ENCODE data around the gene DSP. TPM values are rescaled to one million over a fixed set of nuclear protein-coding genes. Genes with fewer than 3 reads are reported as not detected.

DSP gene
- total and polyA plus RNA-seq, 7 donors = 0.10 to 0.49 (median 0.26) TPM

DNA sequence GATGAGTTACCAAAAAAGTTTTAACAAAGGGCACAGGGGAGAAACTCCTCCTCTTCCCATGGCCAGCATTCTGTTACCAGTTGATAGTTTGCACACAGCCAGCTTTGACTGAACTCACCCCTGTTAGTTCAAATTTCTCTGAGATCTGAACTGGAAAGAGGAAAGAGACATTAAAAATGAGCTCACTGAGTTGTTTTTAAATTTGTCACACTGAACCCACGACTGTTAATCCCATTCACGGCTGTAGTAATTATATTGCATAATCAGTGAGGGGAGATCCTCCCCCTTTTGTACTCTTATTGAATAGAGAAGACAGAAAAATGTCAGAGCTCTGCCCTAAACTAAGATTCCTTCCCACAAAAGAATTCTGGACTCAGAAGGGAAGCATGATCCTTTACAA lies 17.5 kb upstream of the DSP start:
- H3K27me3 ChIP-seq (ENCODE audit: insufficient read depth in 3 of 3, low read length in 2 of 3) = peaks cover 0 to 16% (median 3%) of the 10 kb centered on the region in 3 donors
- no peaks in the 10 kb centered on the region for H3K36me3 ChIP-seq (ENCODE audit: insufficient read depth in 1 of 2, low read depth in 1 of 2)
- intact Hi-C loops (cut with DNase I) = no loop called here
- TF ChIP-seq CTCF (IDR thresholded peaks at IDR 0.05) = no peak
- no peaks in the 10 kb centered on the region for H3K4me1 ChIP-seq
- no peak for DNase-seq
- 10 to 15% (median 10%) methylated on average over 2 of the region's 2 CpGs for WGBS, 3 donors
- no peak overlapping the region for H3K4me3 ChIP-seq
- no peaks in the 10 kb centered on the region for H3K9me3 ChIP-seq
- no peak overlapping the region for H3K27ac ChIP-seq
- ATAC-seq = no peak

- no peak for ATAC-seq
- WGBS, 3 donors = 48 to 52% (median 48%) methylated on average over 10 to 11 of the region's 11 CpGs
Measured at GRCh38 chr6:7526755-7527154, 14.7 kb upstream of the DSP start.

GRCh38 chr6:7528565-7528964 lies 12.9 kb upstream of the DSP start:
- no peak for TF ChIP-seq CTCF (IDR thresholded peaks at IDR 0.05)
- ATAC-seq (no peak), DNase-seq (no peak)
- Histone ChIP-seq H3K27ac (no peak overlapping the region), H3K36me3 (ENCODE audit: insufficient read depth in 1 of 2, low read depth in 1 of 2) (no peaks in the 10 kb centered on the region), H3K4me1 (no peaks in the 10 kb centered on the region), H3K4me3 (no peak overlapping the region), H3K27me3 (ENCODE audit: insufficient read depth in 3 of 3, low read length in 2 of 3) (peaks cover 0 to 21% (median 3%) of the 10 kb centered on the region in 3 donors), H3K9me3 (no peaks in the 10 kb centered on the region)
- WGBS, 3 donors = 68 to 69% (median 69%) methylated on average over 5 of the region's 5 CpGs
- intact Hi-C loops (cut with DNase I) = no loop called here

More at GRCh38 chr6:7526755-7527154, 14.7 kb upstream of the DSP start:
- Histone ChIP-seq H3K4me3 (no peak overlapping the region), H3K9me3 (no peaks in the 10 kb centered on the region), H3K27ac (no peak overlapping the region), H3K36me3 (ENCODE audit: insufficient read depth in 1 of 2, low read depth in 1 of 2) (no peaks in the 10 kb centered on the region), H3K4me1 (no peaks in the 10 kb centered on the region), H3K27me3 (ENCODE audit: insufficient read depth in 3 of 3, low read length in 2 of 3) (peaks cover 0 to 16% (median 3%) of the 10 kb centered on the region in 3 donors)
- TF ChIP-seq CTCF (IDR thresholded peaks at IDR 0.05) = no peak
- intact Hi-C loops (cut with DNase I) = no loop called here
- no peak for DNase-seq

GRCh38 chr6:7529141-7529540 lies 12.3 kb upstream of the DSP start:
- WGBS, 3 donors = 53 to 57% (median 54%) methylated on average over 6 of the region's 6 CpGs
- TF ChIP-seq CTCF (IDR thresholded peaks at IDR 0.05) = no peak
- intact Hi-C loops (cut with DNase I) = no loop called here
- no peak for DNase-seq
- no peak overlapping the region for H3K27ac ChIP-seq
- peaks cover 0 to 22% (median 3%) of the 10 kb centered on the region in 3 donors for H3K27me3 ChIP-seq (ENCODE audit: insufficient read depth in 3 of 3, low read length in 2 of 3)
- no peak overlapping the region for H3K4me3 ChIP-seq
- H3K36me3 ChIP-seq (ENCODE audit: insufficient read depth in 1 of 2, low read depth in 1 of 2) = no peaks in the 10 kb centered on the region
- no peaks in the 10 kb centered on the region for H3K9me3 ChIP-seq
- no peaks in the 10 kb centered on the region for H3K4me1 ChIP-seq
- ATAC-seq = no peak

DNA sequence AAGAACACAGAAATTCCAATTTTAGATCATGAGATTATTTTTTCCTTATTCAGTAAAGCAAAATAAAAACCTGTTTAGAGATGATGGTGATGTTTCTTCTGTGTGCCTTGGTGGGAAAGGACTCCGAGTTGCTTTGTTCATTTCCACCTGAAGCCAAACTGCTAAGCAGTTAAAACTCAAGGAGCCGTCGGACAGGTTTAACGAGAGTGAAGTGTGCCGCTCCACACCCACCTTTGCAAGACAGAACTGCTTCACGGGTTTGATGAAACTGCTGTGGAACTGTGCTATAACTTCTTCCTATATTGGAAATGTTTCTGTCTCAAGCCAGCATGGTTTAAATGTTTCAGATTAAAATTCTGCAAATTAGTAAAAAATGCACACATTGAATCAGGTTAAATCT lies 9.2 kb upstream of the DSP start:
- Histone ChIP-seq H3K4me1 (no peaks in the 10 kb centered on the region), H3K4me3 (no peak overlapping the region), H3K27ac (no peak overlapping the region), H3K9me3 (no peaks in the 10 kb centered on the region), H3K36me3 (ENCODE audit: insufficient read depth in 1 of 2, low read depth in 1 of 2) (no peaks in the 10 kb centered on the region), H3K27me3 (ENCODE audit: insufficient read depth in 3 of 3, low read length in 2 of 3) (peaks cover 0 to 40% (median 2%) of the 10 kb centered on the region in 3 donors)
- no peak for TF ChIP-seq CTCF (IDR thresholded peaks at IDR 0.05)
- DNase-seq (no peak), ATAC-seq (no peak)
- intact Hi-C loops (cut with DNase I) = no loop called here
- 37 to 41% (median 38%) methylated on average over 6 of the region's 6 CpGs for WGBS, 3 donors

All from psoas muscle (tissue), 8 donors.